ENCODE results near the gene GNAT2.

Gene GNAT2

DNA sequence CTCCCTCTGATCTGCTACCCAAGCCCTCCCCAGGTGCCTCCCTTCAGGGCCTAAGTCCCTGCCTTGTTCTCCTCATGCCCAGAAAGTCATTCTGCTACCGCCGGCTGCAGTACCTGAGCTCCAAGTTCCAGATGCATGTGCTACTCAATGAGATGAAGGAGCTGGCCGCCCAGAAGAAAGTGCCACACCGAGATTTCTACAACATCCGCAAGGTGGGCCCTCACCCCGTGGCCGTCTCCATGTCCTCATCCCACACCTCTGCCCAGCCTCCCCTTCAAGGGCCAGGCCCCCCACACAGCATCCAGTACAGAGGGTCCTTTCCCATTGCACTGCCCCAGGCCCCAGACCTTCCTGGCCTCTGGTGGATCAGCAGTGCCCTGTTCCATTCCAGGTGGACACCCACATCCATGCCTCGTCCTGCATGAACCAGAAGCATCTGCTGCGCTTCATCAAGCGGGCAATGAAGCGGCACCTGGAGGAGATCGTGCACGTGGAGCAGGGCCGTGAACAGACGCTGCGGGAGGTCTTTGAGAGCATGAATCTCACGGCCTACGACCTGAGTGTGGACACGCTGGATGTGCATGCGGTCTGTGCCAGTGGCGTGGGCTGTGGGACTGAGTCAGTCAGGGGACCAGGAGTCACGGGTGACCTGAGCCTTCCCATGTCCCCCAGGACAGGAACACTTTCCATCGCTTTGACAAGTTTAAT, 8.4 kb upstream of the GNAT2 start:
- FAIRE-seq (no peak), DNase-seq (ENCODE audit: insufficient read length, low spot score) (no peak)
- TF ChIP-seq POLR2A (IDR thresholded peaks at IDR 0.05; ENCODE audit: low read depth, low read length) = no peak

DNA sequence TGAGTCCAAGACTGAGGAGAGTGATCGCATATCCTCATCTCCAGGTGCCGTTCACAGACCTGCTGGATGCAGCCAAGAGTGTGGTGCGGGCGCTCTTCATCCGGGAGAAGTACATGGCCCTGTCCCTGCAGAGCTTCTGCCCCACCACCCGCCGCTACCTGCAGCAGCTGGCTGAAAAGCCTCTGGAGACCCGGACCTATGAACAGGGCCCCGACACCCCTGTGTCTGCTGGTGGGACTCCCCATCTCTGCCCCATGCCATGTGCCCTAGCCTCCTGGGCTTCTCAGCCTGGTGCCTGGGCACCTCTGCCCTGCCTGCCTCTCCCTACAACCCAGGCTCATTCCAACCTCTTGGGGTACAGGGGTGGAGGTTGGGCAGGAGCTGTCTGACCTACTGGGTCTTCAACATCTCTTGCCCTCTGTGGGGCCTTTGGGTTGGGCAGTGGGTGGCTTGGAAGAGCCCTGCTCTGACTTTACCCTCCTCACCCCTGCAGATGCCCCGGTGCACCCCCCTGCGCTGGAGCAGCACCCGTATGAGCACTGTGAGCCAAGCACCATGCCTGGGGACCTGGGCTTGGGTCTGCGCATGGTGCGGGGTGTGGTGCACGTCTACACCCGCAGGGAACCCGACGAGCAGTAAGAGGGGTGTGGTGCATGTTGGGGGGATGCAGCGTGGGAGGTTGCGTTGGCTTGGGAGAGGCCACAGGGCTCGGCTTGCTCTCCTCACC, 7.4 kb upstream of the GNAT2 start:
- no peak for TF ChIP-seq POLR2A (IDR thresholded peaks at IDR 0.05; ENCODE audit: low read depth, low read length)
- DNase-seq (ENCODE audit: insufficient read length, low spot score) (no peak), FAIRE-seq (no peak)

- DNase-seq (ENCODE audit: insufficient read length, low spot score) = no peak
- no peak for TF ChIP-seq POLR2A (IDR thresholded peaks at IDR 0.05; ENCODE audit: low read depth, low read length)
- no peak for FAIRE-seq
Measured at GRCh38 chr1:109625601-109626560, 6.5 kb upstream of the GNAT2 start.

DNA sequence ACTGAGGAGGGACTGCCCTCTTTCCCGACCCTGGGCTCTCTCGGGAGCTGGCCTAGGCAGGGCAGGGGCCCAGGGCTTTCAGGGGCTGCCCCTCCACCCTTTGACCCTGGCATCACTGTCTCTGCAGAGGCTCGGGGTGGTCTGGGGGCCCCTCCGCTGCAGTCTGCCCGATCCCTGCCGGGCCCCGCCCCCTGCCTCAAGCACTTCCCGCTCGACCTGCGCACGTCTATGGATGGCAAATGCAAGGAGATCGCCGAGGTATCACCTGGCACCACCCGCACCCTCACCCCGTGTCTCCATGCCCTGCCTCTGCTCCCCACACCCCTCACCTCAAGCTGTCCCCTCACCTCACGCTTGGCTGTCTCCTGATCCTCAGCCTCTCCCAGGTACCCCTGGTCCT, 5.8 kb upstream of the GNAT2 start:
- no peak for TF ChIP-seq POLR2A (IDR thresholded peaks at IDR 0.05; ENCODE audit: low read depth, low read length)
- FAIRE-seq = no peak
- DNase-seq (ENCODE audit: insufficient read length, low spot score) = no peak

DNA sequence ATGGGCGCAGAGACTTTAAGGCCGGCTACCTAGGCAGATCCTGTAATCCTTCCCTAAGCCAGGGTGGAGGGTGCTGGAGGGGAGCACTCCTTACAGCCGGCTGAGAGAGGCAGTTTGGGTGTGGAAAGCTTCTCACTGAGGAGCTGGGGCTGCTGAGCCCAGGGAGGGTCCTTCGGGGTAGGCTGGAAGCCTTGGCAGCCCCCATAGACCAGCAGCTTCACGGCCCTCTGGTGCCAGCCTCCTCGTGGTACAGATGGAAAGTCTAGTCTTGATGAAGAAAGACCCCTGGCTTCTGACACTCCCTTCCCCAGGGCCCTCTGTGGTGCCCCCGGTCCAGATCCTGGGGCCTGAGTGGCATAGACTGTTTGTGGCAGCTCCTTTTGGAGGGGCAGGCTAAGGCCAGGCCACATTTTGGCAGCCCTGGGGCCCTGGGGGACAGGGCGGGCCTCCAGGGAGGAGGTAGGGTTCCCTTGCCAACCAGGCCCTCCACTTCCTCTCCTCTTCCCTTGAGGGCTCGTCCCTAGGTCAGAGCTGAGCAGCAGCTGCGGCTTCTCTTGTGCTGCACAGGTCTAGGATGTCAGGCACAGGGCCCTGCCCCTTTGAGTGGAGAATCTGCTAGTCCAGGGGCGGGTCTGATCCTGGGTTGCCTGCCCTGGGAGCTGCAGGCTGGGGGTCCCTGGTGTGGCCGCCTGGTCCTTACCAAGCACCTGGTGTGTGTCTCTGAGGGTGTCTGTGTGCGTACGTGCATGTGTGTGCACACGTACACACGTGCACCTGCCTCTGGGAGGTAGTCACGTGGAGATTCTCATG, 5.0 kb upstream of the GNAT2 start:
- no peak for TF ChIP-seq POLR2A (IDR thresholded peaks at IDR 0.05; ENCODE audit: low read depth, low read length)
- DNase-seq (ENCODE audit: insufficient read length, low spot score) (no peak), FAIRE-seq (no peak)

GRCh38 chr1:109623601-109624161, 4.3 kb upstream of the GNAT2 start:
- no peak for TF ChIP-seq POLR2A (IDR thresholded peaks at IDR 0.05; ENCODE audit: low read depth, low read length)
- FAIRE-seq = no peak

GRCh38 chr1:109622895-109623294, 3.5 kb upstream of the GNAT2 start:
- no peak for TF ChIP-seq POLR2A (IDR thresholded peaks at IDR 0.05; ENCODE audit: low read depth, low read length)
- DNase-seq (ENCODE audit: insufficient read length, low spot score) = no peak
- no peak for FAIRE-seq

More at GRCh38 chr1:109623601-109624161, 4.3 kb upstream of the GNAT2 start:
- DNase-seq (ENCODE audit: insufficient read length, low spot score) = no peak

- TF ChIP-seq POLR2A (IDR thresholded peaks at IDR 0.05; ENCODE audit: low read depth, low read length) = no peak
- FAIRE-seq (no peak), DNase-seq (ENCODE audit: insufficient read length, low spot score) (no peak)
Measured at GRCh38 chr1:109622137-109622892, 2.9 kb upstream of the GNAT2 start.

DNA sequence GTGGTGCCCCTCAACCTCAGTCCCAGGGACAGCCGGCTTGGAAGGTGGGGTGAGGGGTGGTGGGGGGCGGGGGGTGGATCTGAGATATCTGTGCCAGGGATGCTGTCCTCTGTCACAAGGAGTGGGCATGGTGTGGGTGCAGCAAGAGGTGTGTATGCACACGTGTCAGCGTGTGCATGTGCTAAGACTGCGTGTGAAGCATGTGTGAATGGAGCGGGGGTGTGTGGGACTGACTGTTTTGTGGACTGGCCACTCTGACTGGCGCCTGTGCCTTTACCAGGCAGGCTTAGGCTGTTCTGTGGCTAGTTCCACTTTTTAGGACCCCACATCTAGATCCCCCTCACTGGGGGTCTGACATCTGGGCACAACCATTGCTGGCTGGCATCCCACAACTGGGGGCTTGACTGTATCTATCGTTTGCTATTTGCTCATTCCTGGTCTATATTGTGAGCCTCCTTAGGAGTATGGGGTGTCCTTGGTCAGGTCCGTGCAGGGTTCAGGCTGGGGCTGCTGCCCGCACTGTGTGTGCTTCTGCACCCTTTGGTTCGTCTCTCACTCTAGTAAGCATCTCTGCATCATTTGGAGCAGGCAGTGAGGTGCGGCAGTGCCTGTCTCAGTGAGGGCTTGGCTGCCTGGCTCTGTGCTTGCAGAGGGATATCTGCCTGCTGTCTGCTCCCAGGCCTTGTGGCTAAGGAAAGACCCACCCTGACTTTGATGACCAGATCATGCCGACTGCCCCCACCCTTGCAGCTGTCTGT, 2.1 kb upstream of the GNAT2 start:
- DNase-seq (ENCODE audit: insufficient read length, low spot score) = no peak
- FAIRE-seq = no peak
- TF ChIP-seq POLR2A (IDR thresholded peaks at IDR 0.05; ENCODE audit: low read depth, low read length) = no peak

GRCh38 chr1:109620841-109621286, 1.4 kb upstream of the GNAT2 start:
- FAIRE-seq = no peak
- TF ChIP-seq POLR2A (IDR thresholded peaks at IDR 0.05; ENCODE audit: low read depth, low read length) = peak; percentile 26; the same call in 1 of the 2 replicates

GRCh38 chr1:109620401-109620791, 980 bp upstream of the GNAT2 start:
- DNase-seq (ENCODE audit: insufficient read length, low spot score) (peak; percentile 66), FAIRE-seq (no peak)
- TF ChIP-seq POLR2A (IDR thresholded peaks at IDR 0.05; ENCODE audit: low read depth, low read length) = no peak

More at GRCh38 chr1:109620841-109621286, 1.4 kb upstream of the GNAT2 start:
- peak; percentile 92 for DNase-seq (ENCODE audit: insufficient read length, low spot score)

Measured in H54 (cell line).